Panc1 (cell line): Measurements from ENCODE around the gene NPFF. TPM values are rescaled to one million over a fixed set of nuclear protein-coding genes. Genes with fewer than 3 reads are reported as not detected.

Source experiments
- ATAC-seq: fragments of 200-7000 bp; cut with Tn5 transposase; 2 replicates; pipeline ENCODE4 v1.9.1; 2020; ENCODE audit warnings: mild to moderate bottlenecking, moderate library complexity
- BruUV-seq: library from RNA; stranded (reverse); fragments of 400-500 nt; replicated peaks from 2 replicates; lab custom pipeline; 2021; lab: Mats Ljungman, UMichigan
- CTCF ChIA-PET: fragments of 300-600 bp; sonication (Branson Sonifier 250); formaldehyde crosslinking; loops from one replicate; lab custom pipeline; 2022; ENCODE audit warnings: antibody characterized with exemption; lab: Charles Lee
- POLR2A ChIA-PET: fragments of 300-600 bp; sonication (Branson Sonifier 250); formaldehyde crosslinking; loops from one replicate; lab custom pipeline; 2022; ENCODE audit warnings: antibody characterized with exemption; lab: Charles Lee
- DNase-seq: peaks from one replicate; pipeline ENCODE4 v3.0.0-alpha.2; 2010; ENCODE audit warnings: low read depth, low spot score
- H3K27ac ChIP-seq: 2 replicates; pipeline ENCODE4 v1.5.1; 2011; ENCODE audit warnings: mild to moderate bottlenecking, low read length, inconsistent platforms
- H3K27me3 ChIP-seq: fragments of 200-500 bp; sonication (Bioruptor generic); 2 replicates; pipeline ENCODE4 v1.6.0; 2014; ENCODE audit warnings: low read length, inconsistent platforms; ENCODE audit not compliant: control insufficient read depth, insufficient read depth
- H3K36me3 ChIP-seq: fragments of 200-500 bp; sonication (Bioruptor generic); 2 replicates; pipeline ENCODE4 v1.5.1; 2014; ENCODE audit warnings: inconsistent platforms, mild to moderate bottlenecking, low read length, moderate library complexity; ENCODE audit not compliant: control insufficient read depth, insufficient read depth
- H3K4me1 ChIP-seq: 2 replicates; pipeline ENCODE4 v1.5.1; 2011; ENCODE audit warnings: inconsistent platforms, mild to moderate bottlenecking, low read length, moderate library complexity; ENCODE audit not compliant: control insufficient read depth, insufficient read depth
- H3K4me3 ChIP-seq, 2 experiments: 2 replicates each; pipeline ENCODE4 v1.5.1; 2011 to 2012; ENCODE audit warnings: low read depth in 2 of 2, low read length in 2 of 2, mild to moderate bottlenecking in 2 of 2, inconsistent platforms in 1 of 2, moderate library complexity in 1 of 2
- H3K9me3 ChIP-seq: fragments of 200-500 bp; sonication (Bioruptor generic); 2 replicates; pipeline ENCODE4 v1.5.1; 2014; ENCODE audit warnings: low read depth, mild to moderate bottlenecking, inconsistent platforms, low read length, moderate library complexity; ENCODE audit not compliant: control insufficient read depth, insufficient read depth
- CTCF ChIP-seq: fragments of 450-650 bp; IDR thresholded peaks from 2 replicates; pipeline ENCODE4 v1.5.1; 2017; ENCODE audit warnings: mild to moderate bottlenecking
- POLR2AphosphoS5 ChIP-seq: IDR thresholded peaks from 2 replicates; pipeline ENCODE4 v1.6.1; 2012; ENCODE audit warnings: mild to moderate bottlenecking, low read depth, low read length, moderate library complexity
- REST ChIP-seq, 2 experiments: IDR thresholded peaks; 2 replicates each; pipeline ENCODE4 v1.6.1; 2011 to 2012; ENCODE audit warnings: low read depth in 2 of 2, control low read depth in 1 of 2, low read length in 1 of 2, mild to moderate bottlenecking in 1 of 2, moderate library complexity in 1 of 2; ENCODE audit not compliant: insufficient read depth in 1 of 2
- SIN3A ChIP-seq: IDR thresholded peaks from 2 replicates; pipeline ENCODE4 v1.6.1; 2012; ENCODE audit warnings: low read depth, mild to moderate bottlenecking, low read length, moderate library complexity, borderline replicate concordance; ENCODE audit not compliant: insufficient read depth
- TCF7L2 ChIP-seq: IDR thresholded peaks from 2 replicates; pipeline ENCODE4 v1.6.1; 2011; ENCODE audit warnings: mild to moderate bottlenecking, low read depth, low read length, inconsistent platforms
- in situ Hi-C: cut with HindIII; loops from 2 replicates; pipeline ENCODE4 v1.10.0; 2016; ENCODE audit warnings: low sequenced_read_pairs, low pct_unique_long_range_greater_than_20kb
- intact Hi-C: fragments of 100-400 bp; cut with micrococcal nuclease; formaldehyde crosslinking; loops from one replicate; pipeline ENCODE4 v1.10.0; 2022; ENCODE audit not compliant: unreplicated experiment
- total RNA-seq: library from RNA; stranded (reverse); gene quantifications from one replicate; pipeline ENCODE4 v1.2.1, GENCODE V29; 2021; ENCODE audit not compliant: unreplicated experiment

NPFF gene
- total RNA-seq, 1 experiment from 2014 or later = not detected

GRCh38 chr12:53514628-53515290 lies 7.5 kb upstream of the NPFF start:
- DNase-seq (no peak), ATAC-seq (no peak)
- ChIA-PET POLR2A (interaction anchor here (0.8 kb wide), 1 partner anchor 14 kb away, joined by 3 read pairs; the partner anchor contains the start of gene TARBP2), CTCF (no interaction called here)
- no TSS peak for BruUV-seq
- Histone ChIP-seq H3K27ac (no peak overlapping the region), H3K4me3 (no peak overlapping the region), H3K4me1 (no peaks in the 10 kb centered on the region), H3K36me3 (peaks cover 6% of the 10 kb centered on the region; the same call in 1 of the 2 replicates), H3K27me3 (no peaks in the 10 kb centered on the region), H3K9me3 (no peaks in the 10 kb centered on the region)
- in situ Hi-C loops = no loop called here
- intact Hi-C loops = no loop called here
- TF ChIP-seq SIN3A (no peak), CTCF (no peak), POLR2AphosphoS5 (no peak), REST (IDR thresholded peaks at IDR 0.05; ENCODE audit: insufficient read depth in 1 of 2, low read depth in 2 of 2, low read length in 1 of 2) (no peak), TCF7L2 (no peak)

- no peaks in the 10 kb centered on the region for H3K27me3 ChIP-seq
- no peak overlapping the region for H3K27ac ChIP-seq
- no peak overlapping the region for H3K4me3 ChIP-seq
- TF ChIP-seq SIN3A = no peak
- no peak for TF ChIP-seq TCF7L2
- no peak for TF ChIP-seq CTCF
- ChIA-PET CTCF (no interaction called here), POLR2A (no interaction called here)
- DNase-seq (no peak), ATAC-seq (no peak)
- in situ Hi-C loops (no loop called here), intact Hi-C loops (no loop called here)
- peaks cover 6% of the 10 kb centered on the region; the same call in 1 of the 2 replicates for H3K36me3 ChIP-seq
- no peaks in the 10 kb centered on the region for H3K4me1 ChIP-seq
- H3K9me3 ChIP-seq = no peaks in the 10 kb centered on the region
- BruUV-seq = no TSS peak
Measured at GRCh38 chr12:53513712-53514410, 6.6 kb upstream of the NPFF start.
